GM18511 (cell line): ENCODE results near the gene LCE3D.
"Not testable (repeated sequence)": the region's sequence is repeated elsewhere in the genome, so short reads cannot be mapped to it uniquely, and the experiment has no call there.

Source experiments
- ATAC-seq: cut with Tn5 transposase; IDR thresholded peaks from one replicate; pipeline ENCODE4 v1.9.1; 2021; ENCODE audit warnings: mild to moderate bottlenecking, moderate library complexity; ENCODE audit not compliant: unreplicated experiment

LCE3D gene

GRCh38 chr1:152580433-152580832 is at the start of gene LCE3D:
LCE3D (minus strand) TSS chr1:152580516; CDS start chr1:152579936, 580 bp downstream.
- ATAC-seq: no peak

- no peak for ATAC-seq
Observed at GRCh38 chr1:152626744-152627143, 46.4 kb upstream of the LCE3D start.

GRCh38 chr1:152623203-152623844 is 43.0 kb upstream of the LCE3D start:
- no peak for ATAC-seq

GRCh38 chr1:152622803-152623202 is 42.5 kb upstream of the LCE3D start, which contains the start of gene LCE3A:
LCE3A (minus strand) TSS chr1:152623103; CDS start chr1:152623103, 0 bp downstream.
- ATAC-seq: no peak

- no peak for ATAC-seq
Observed at GRCh38 chr1:152621993-152622392, 41.7 kb upstream of the LCE3D start.

GRCh38 chr1:152613511-152613910 is 33.2 kb upstream of the LCE3D start, which contains the start of gene LCE3B:
LCE3B (plus strand) TSS chr1:152613811; CDS start chr1:152613811, 0 bp downstream.
- no peak for ATAC-seq

GRCh38 chr1:152599934-152600333 is 19.6 kb upstream of the LCE3D start, which contains the start of gene LCE3C:
LCE3C (plus strand) TSS chr1:152600234; CDS start chr1:152600732, 498 bp downstream.
- ATAC-seq: no peak

GRCh38 chr1:152596986-152597385 is 16.7 kb upstream of the LCE3D start:
- ATAC-seq: no peak

GRCh38 chr1:152585586-152585985 is 5.3 kb upstream of the LCE3D start:
- no peak for ATAC-seq

GRCh38 chr1:152582647-152583046 is 2.3 kb upstream of the LCE3D start:
- ATAC-seq: no peak

- ATAC-seq: not testable (repeated sequence)
Observed at GRCh38 chr1:152579526-152579925, 790 bp downstream of the LCE3D start.

- no peak for ATAC-seq
Observed at GRCh38 chr1:152577168-152577567, 3.1 kb downstream of the LCE3D start.

GRCh38 chr1:152566681-152567080 is 13.6 kb downstream of the LCE3D start, which contains the start of gene LCE3E:
LCE3E (minus strand) TSS chr1:152566780; CDS start chr1:152566208, 572 bp downstream.
- ATAC-seq: no peak

GRCh38 chr1:152565535-152566215 is 14.6 kb downstream of the LCE3D start:
- ATAC-seq: no peak

- no peak for ATAC-seq
Observed at GRCh38 chr1:152565115-152565514, 15.2 kb downstream of the LCE3D start.

GRCh38 chr1:152548358-152548757 is 32.0 kb downstream of the LCE3D start:
- ATAC-seq: not testable (repeated sequence)

GRCh38 chr1:152546704-152547103 is 33.6 kb downstream of the LCE3D start:
- no peak for ATAC-seq

- no peak for ATAC-seq
Observed at GRCh38 chr1:152543820-152544219, 36.5 kb downstream of the LCE3D start.

GRCh38 chr1:152539901-152540300 is 40.4 kb downstream of the LCE3D start:
- no peak for ATAC-seq

- no peak for ATAC-seq
Observed at GRCh38 chr1:152537496-152537895, 42.8 kb downstream of the LCE3D start.

GRCh38 chr1:152535774-152536173 is 44.5 kb downstream of the LCE3D start:
- ATAC-seq: no peak

GRCh38 chr1:152533327-152533938 is 46.9 kb downstream of the LCE3D start:
- ATAC-seq: no peak
